Liver (tissue), 9 donors: ENCODE data around the gene MUSK. TPM values are rescaled to one million over a fixed set of nuclear protein-coding genes. Genes with fewer than 3 reads are reported as not detected.

Source experiments
- DNase-seq: peaks from one replicate; pipeline ENCODE4 v3.0.0-alpha.2; 2017; ENCODE audit warnings: low spot score
- H3K27ac ChIP-seq, 2 donors: one replicate each; pipeline ENCODE4 v1.7.0; 2013; ENCODE audit warnings: inconsistent platforms in 2 of 2, low read length in 2 of 2, control low read depth in 1 of 2, low read depth in 1 of 2, mild to moderate bottlenecking in 1 of 2
- H3K27me3 ChIP-seq, 4 donors: one replicate each; pipeline versions ENCODE4 v1.6.1 to v1.7.0; 2013; ENCODE audit warnings: low read length in 3 of 4, inconsistent platforms in 1 of 4, mild to moderate bottlenecking in 1 of 4, moderate library complexity in 1 of 4; ENCODE audit not compliant: control insufficient read depth in 4 of 4, insufficient read depth in 4 of 4
- H3K36me3 ChIP-seq, 4 donors: one replicate each; pipeline versions ENCODE4 v1.6.1 to v1.7.0; 2013; ENCODE audit warnings: low read length in 3 of 4, mild to moderate bottlenecking in 3 of 4, low read depth in 1 of 4, moderate library complexity in 1 of 4; ENCODE audit not compliant: control insufficient read depth in 4 of 4, insufficient read depth in 3 of 4
- H3K4me1 ChIP-seq, 4 donors: one replicate each; pipeline versions ENCODE4 v1.6.1 to v1.7.0; 2013; ENCODE audit warnings: low read length in 3 of 4, mild to moderate bottlenecking in 3 of 4, moderate library complexity in 1 of 4; ENCODE audit not compliant: control insufficient read depth in 4 of 4, insufficient read depth in 4 of 4
- H3K4me3 ChIP-seq, 3 donors: one replicate each; pipeline versions ENCODE4 v1.6.1 to v1.7.0; 2013; ENCODE audit warnings: low read length in 3 of 3, control low read depth in 1 of 3, low read depth in 1 of 3, mild to moderate bottlenecking in 1 of 3
- H3K9ac ChIP-seq, 2 donors: one replicate each; pipeline ENCODE4 v1.7.0; 2013; ENCODE audit warnings: low read length in 2 of 2, mild to moderate bottlenecking in 2 of 2, moderate library complexity in 2 of 2, control low read depth in 1 of 2, low read depth in 1 of 2
- H3K9me3 ChIP-seq, 4 donors: one replicate each; pipeline versions ENCODE4 v1.6.1 to v1.7.0; 2013; ENCODE audit warnings: low read length in 3 of 4; ENCODE audit not compliant: control insufficient read depth in 4 of 4
- ATF3 ChIP-seq: IDR thresholded peaks from 2 replicates; pipeline ENCODE4 v1.6.1; 2016; ENCODE audit warnings: antibody characterized with exemption
- CTCF ChIP-seq: fragments of 150-350 bp; IDR thresholded peaks from 2 replicates; pipeline ENCODE4 v1.5.1; 2017; ENCODE audit warnings: improper control_type of control experiment, low read depth, low read length; ENCODE audit not compliant: missing input control
- EGR1 ChIP-seq, 2 donors: IDR thresholded peaks; 2 replicates each; pipeline ENCODE4 v1.6.1; 2016 to 2018; ENCODE audit warnings: antibody characterized with exemption in 2 of 2, low read depth in 2 of 2
- FOXA1 ChIP-seq: IDR thresholded peaks from 2 replicates; pipeline ENCODE4 v1.6.1; 2016; ENCODE audit warnings: antibody characterized with exemption
- FOXA2 ChIP-seq: IDR thresholded peaks from 2 replicates; pipeline ENCODE4 v1.6.1; 2016; ENCODE audit warnings: antibody characterized with exemption
- GABPA ChIP-seq, 2 donors: IDR thresholded peaks in 1 of 2; conservative IDR thresholded peaks in 1 of 2; 2 replicates each; pipeline ENCODE4 v1.6.1; 2016; ENCODE audit warnings: antibody characterized with exemption in 2 of 2, mild to moderate bottlenecking in 1 of 2, moderate library complexity in 1 of 2
- HNF4A ChIP-seq, 2 donors: conservative IDR thresholded peaks; 2 replicates each; pipeline ENCODE4 v1.6.1; 2016; ENCODE audit warnings: antibody characterized with exemption in 2 of 2, mild to moderate bottlenecking in 2 of 2
- HNF4G ChIP-seq: IDR thresholded peaks from 2 replicates; pipeline ENCODE4 v1.6.1; 2016; ENCODE audit warnings: antibody characterized with exemption
- JUND ChIP-seq, 2 donors: IDR thresholded peaks; 2 replicates each; pipeline ENCODE4 v1.6.1; 2016; ENCODE audit warnings: antibody characterized with exemption in 2 of 2
- MAX ChIP-seq: IDR thresholded peaks from 2 replicates; pipeline ENCODE4 v1.6.1; 2016; ENCODE audit warnings: antibody characterized with exemption
- NR2F2 ChIP-seq: IDR thresholded peaks from 2 replicates; pipeline ENCODE4 v1.6.1; 2016; ENCODE audit warnings: antibody characterized with exemption
- RAD21 ChIP-seq, 2 donors: IDR thresholded peaks; 2 replicates each; pipeline ENCODE4 v1.6.1; 2016; ENCODE audit warnings: antibody characterized with exemption in 2 of 2, mild to moderate bottlenecking in 2 of 2
- RXRA ChIP-seq, 2 donors: IDR thresholded peaks; 2 replicates each; pipeline ENCODE4 v1.6.1; 2017 to 2018; ENCODE audit warnings: antibody characterized with exemption in 2 of 2, mild to moderate bottlenecking in 1 of 2
- SP1 ChIP-seq: IDR thresholded peaks from 2 replicates; pipeline ENCODE4 v1.6.1; 2018; ENCODE audit warnings: antibody characterized with exemption, mild to moderate bottlenecking
- TAF1 ChIP-seq: conservative IDR thresholded peaks from 2 replicates; pipeline ENCODE4 v1.6.1; 2016; ENCODE audit warnings: antibody characterized with exemption, mild to moderate bottlenecking
- YY1 ChIP-seq: IDR thresholded peaks from 2 replicates; pipeline ENCODE4 v1.6.1; 2016; ENCODE audit warnings: antibody characterized with exemption, mild to moderate bottlenecking
- ZBTB33 ChIP-seq: IDR thresholded peaks from 2 replicates; pipeline ENCODE4 v1.6.1; 2016; ENCODE audit warnings: antibody characterized with exemption
- WGBS: extraction: QIAGEN DNeasy Blood & Tissue Kit; methylation state at CpG from one replicate; pipeline ENCODE4 v1.1.7; 2013; 5-methylcytosine and 5-hydroxymethylcytosine counted together
- polyA plus RNA-seq, 2 donors: library from polyadenylated mRNA; stranded (reverse) in 1 of 2; unstranded in 1 of 2; fragments of 200-250 nt in 1 of 2; fragments of >200 nt in 1 of 2; fragmentation: Nextera tagmentation in 1 of 2; extraction: Ambion mirVana in 1 of 2; gene quantifications; one replicate each; pipeline versions ENCODE4 v1.2.1 to v1.2.3, GENCODE V29; 2013 to 2015
- total RNA-seq, 2 donors: library from RNA; depleted of rRNA; stranded (reverse); fragments of >200 nt; gene quantifications; one replicate each; pipeline ENCODE4 v1.2.3, GENCODE V29; 2014
- donor health status: healthy.
- donor health status: healthy.
- donor health status: healthy.
- donor health status: healthy.
- donor health status: healthy.

MUSK gene
- total and polyA plus RNA-seq, 4 donors = 0.05 to 0.17 (median 0.10) TPM; not detected in 1

GRCh38 chr9:110758201-110758600 is 89.6 kb downstream of the MUSK start:
- no peaks in the 10 kb centered on the region for H3K4me1 ChIP-seq
- no peaks in the 10 kb centered on the region for H3K27me3 ChIP-seq
- H3K4me3 ChIP-seq = no peak overlapping the region
- TF ChIP-seq JUND (IDR thresholded peaks at IDR 0.05) (no peak), HNF4G (no peak), TAF1 (no peak), ZBTB33 (no peak), FOXA2 (no peak), SP1 (no peak), GABPA (IDR thresholded peaks at IDR 0.05 in 1 of 2, conservative IDR thresholded peaks at IDR 0.05 in 1 of 2) (no peak), CTCF (no peak), RAD21 (IDR thresholded peaks at IDR 0.05) (no peak), NR2F2 (no peak), HNF4A (conservative IDR thresholded peaks at IDR 0.05) (no peak), EGR1 (IDR thresholded peaks at IDR 0.05; ENCODE audit: low read depth in 2 of 2) (no peak), RXRA (IDR thresholded peaks at IDR 0.05) (no peak), FOXA1 (no peak), ATF3 (no peak)
- peaks cover 0 to 2% (median 0%) of the 10 kb centered on the region in 4 donors for H3K9me3 ChIP-seq
- no peak overlapping the region for H3K27ac ChIP-seq
- no peaks in the 10 kb centered on the region for H3K36me3 ChIP-seq
- no peak for DNase-seq
- H3K9ac ChIP-seq = no peak overlapping the region

- Histone ChIP-seq H3K9me3 (peaks cover 0 to 2% (median 0%) of the 10 kb centered on the region in 4 donors), H3K4me1 (no peaks in the 10 kb centered on the region), H3K27me3 (no peaks in the 10 kb centered on the region), H3K36me3 (no peaks in the 10 kb centered on the region), H3K4me3 (no peak overlapping the region), H3K9ac (no peak overlapping the region), H3K27ac (no peak overlapping the region)
- WGBS = 67% methylated on average over 2 of the region's 2 CpGs
- TF ChIP-seq ZBTB33 (no peak), MAX (no peak), HNF4G (no peak), YY1 (no peak), RXRA (IDR thresholded peaks at IDR 0.05) (no peak), ATF3 (no peak), HNF4A (conservative IDR thresholded peaks at IDR 0.05) (no peak)
- no peak for DNase-seq
Observed at GRCh38 chr9:110762783-110763182, 94.2 kb downstream of the MUSK start.
